Muscle layer of duodenum (tissue), 2 donors: ENCODE results near the gene PNMA6E.
A peak's percentile ranks its signal among the peaks of the same experiment; 100 is the strongest.

Experiments
- H3K27ac ChIP-seq: one replicate; pipeline ENCODE4 v1.7.0; 2013; ENCODE audit warnings: mild to moderate bottlenecking, low read length
- H3K27me3 ChIP-seq: one replicate; pipeline ENCODE4 v1.7.0; 2013; ENCODE audit warnings: low read depth, mild to moderate bottlenecking, control low read depth, low read length
- H3K36me3 ChIP-seq, 2 donors: one replicate each; pipeline ENCODE4 v1.7.0; 2013; ENCODE audit warnings: low read length in 2 of 2, control low read depth in 1 of 2, mild to moderate bottlenecking in 1 of 2; ENCODE audit not compliant: insufficient read depth in 2 of 2, control insufficient read depth in 1 of 2
- H3K4me1 ChIP-seq, 2 donors: one replicate each; pipeline ENCODE4 v1.7.0; 2013; ENCODE audit warnings: low read length in 2 of 2, mild to moderate bottlenecking in 2 of 2, control low read depth in 1 of 2, moderate library complexity in 1 of 2; ENCODE audit not compliant: insufficient read depth in 2 of 2, control insufficient read depth in 1 of 2
- H3K4me3 ChIP-seq, 2 donors: one replicate each; pipeline ENCODE4 v1.7.0; 2013; ENCODE audit warnings: low read length in 2 of 2, low read depth in 1 of 2, mild to moderate bottlenecking in 1 of 2
- H3K9me3 ChIP-seq, 2 donors: one replicate each; pipeline ENCODE4 v1.7.0; 2013; ENCODE audit warnings: low read length in 2 of 2, control low read depth in 1 of 2, mild to moderate bottlenecking in 1 of 2; ENCODE audit not compliant: control insufficient read depth in 1 of 2
- donor health status: healthy.

The PNMA6E gene

DNA sequence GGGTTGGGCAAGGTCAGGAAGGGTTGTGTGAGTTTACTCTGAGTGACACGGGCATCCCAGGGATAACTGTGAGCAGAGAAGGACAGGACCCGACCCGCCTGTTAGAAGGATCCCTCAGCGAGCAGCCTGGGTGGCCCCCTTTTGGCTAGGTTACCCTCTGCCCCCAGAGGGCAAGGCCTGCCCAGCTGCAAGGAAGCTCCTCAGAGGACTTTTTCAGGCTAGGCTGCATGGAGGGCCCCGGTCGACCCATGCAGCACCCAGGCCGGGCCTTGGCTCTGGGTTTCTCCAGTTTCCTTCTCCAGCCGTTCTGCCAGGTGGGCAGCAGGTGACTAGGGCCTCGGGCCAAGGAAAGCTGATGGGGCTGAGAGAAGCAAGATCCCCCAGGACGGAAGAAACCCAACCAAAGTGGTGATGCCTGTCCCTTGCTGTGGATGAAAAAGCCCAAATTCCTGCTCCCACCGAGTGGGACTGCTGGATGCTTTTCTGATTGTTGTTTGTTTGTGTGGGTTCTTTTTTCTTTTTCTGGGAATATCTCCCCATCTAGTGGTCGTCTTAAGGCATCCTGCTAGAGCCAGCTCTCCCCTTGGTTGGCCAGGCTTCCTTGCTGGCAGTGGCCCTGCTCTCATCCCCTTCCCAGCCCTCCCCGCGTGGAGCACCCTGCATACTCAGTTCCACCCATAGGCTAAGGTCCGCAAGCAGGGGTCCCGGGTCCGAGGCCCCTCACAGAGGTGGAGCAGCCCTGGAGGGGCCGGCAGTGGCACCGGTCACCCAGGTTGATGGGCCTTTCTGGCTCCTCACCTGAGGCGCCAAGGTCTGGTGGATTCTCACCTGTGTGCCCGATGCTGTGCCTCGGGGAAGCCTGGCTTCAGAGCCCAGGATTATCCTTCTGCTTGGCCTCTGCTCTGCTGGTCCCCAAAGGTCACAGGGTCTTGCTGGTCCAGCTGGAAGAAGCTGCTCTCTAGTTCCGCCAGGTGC is 11.9 kb upstream of the PNMA6E start:
- Histone ChIP-seq H3K27me3 (no peaks in the 10 kb centered on the region), H3K4me3 (peak overlapping the region in 1 of 2 donors; percentile 39), H3K36me3 (no peaks in the 10 kb centered on the region), H3K9me3 (no peaks in the 10 kb centered on the region), H3K27ac (no peak overlapping the region), H3K4me1 (peaks cover 0 to 7% of the 10 kb centered on the region in 2 donors)

DNA sequence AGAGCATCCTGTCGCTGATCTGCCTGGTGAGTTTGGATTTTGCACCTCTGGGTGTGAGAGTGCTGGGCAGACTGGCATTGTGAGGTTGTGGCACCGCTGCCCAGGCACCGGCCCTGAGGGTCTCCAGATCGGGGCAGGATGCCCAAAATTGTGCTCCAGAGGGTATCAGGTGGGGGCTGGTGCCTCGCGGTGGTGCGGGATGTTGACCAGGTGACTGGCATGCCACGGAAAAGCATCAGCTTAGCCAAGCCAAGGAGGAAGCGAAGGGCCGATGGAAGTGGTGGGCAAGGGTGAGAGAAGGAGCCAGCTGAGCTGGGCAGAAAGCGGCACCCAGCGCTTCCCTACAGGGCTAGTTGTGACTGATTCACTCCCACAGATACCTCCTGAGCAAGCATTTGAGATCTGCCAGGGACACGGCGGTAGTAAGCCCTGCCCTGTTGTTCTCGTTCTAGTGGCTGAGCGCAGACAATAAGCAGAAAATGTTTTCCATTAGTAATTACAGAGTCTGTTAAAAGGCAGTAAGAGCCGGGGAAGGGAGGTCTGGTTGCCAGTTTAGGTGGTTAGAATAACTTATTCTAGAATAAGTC is 10.9 kb upstream of the PNMA6E start:
- Histone ChIP-seq H3K4me1 (peaks cover 0 to 7% of the 10 kb centered on the region in 2 donors), H3K27ac (peak overlapping the region; percentile 39), H3K27me3 (no peaks in the 10 kb centered on the region), H3K9me3 (no peaks in the 10 kb centered on the region), H3K36me3 (no peaks in the 10 kb centered on the region), H3K4me3 (peak overlapping the region; percentile 39 to 61)

DNA sequence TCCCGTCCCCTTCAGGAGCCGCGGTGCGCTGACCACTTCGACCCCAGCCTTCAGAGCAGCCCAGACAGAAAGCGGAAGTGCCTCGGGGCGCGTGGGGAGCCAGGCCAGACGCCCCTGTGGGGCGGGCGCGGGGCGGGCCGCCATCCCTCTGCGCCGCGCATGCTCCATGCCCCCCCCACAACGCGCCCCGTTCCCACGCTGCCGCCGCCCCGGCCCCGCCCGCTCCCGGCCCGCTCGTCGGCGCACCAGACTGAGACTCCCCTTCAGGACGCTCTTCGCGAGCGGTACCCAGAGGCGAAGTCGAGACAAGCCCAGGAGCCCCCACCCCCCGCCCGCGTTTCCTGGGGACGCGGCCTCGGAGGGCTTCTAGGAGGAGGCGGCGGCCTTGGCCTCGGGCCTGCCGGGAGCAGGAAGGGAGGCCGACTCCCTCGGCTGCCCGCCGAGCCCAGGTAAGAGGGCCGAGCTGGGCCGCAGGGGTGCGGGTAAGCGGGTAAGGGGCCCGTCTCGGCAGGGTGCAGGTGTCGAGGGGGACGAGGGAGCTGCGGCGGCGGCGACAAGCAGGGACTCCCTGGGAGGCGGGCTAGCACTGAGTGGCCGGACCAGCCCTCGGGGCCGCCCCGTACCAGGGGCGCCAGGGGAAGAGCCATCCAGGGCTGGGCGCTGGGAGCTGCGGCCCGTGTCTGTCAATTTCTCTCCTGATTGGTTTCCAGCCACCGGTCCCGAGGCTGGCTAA is 10.3 kb upstream of the PNMA6E start, which contains the start of gene ZFP92:
TSS of gene ZFP92 (plus strand) at position 218 of the 733 bp plus-strand sequence. CDS start 6,851 bp downstream, outside the sequence.
- H3K4me1 ChIP-seq, result peaks cover 0 to 7% of the 10 kb centered on the region in 2 donors
- peak within 1 kb of the TSS; percentile 39 to 61 for H3K4me3 ChIP-seq
- H3K27ac ChIP-seq, result peak within 1 kb of the TSS; percentile 39
- H3K27me3 ChIP-seq, result no peaks in the 10 kb centered on the region
- H3K9me3 ChIP-seq, result no peaks in the 10 kb centered on the region
- H3K36me3 ChIP-seq, result no peaks in the 10 kb centered on the region

DNA sequence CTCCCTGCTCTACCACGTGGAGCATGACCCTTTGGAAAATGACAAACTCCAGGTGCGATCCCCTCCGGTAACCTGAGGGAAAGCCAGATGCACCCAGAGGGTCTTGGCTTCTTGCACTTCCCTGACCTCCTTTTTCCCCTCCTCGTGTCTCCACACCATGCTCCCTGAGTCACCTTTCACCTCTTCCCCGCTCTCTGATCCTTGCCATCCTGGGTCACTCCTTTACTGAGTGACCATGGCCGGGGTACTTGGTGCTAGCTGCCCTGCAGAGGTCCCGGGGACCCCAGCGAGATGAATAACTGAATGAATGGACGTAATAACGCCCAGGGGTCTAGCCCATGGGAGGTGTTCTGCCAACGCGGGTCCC is 9.7 kb upstream of the PNMA6E start:
- Histone ChIP-seq H3K4me3 (peak overlapping the region; percentile 11 to 61), H3K4me1 (peaks cover 0 to 7% of the 10 kb centered on the region in 2 donors), H3K27ac (no peak overlapping the region), H3K9me3 (no peaks in the 10 kb centered on the region), H3K36me3 (no peaks in the 10 kb centered on the region), H3K27me3 (no peaks in the 10 kb centered on the region)

DNA sequence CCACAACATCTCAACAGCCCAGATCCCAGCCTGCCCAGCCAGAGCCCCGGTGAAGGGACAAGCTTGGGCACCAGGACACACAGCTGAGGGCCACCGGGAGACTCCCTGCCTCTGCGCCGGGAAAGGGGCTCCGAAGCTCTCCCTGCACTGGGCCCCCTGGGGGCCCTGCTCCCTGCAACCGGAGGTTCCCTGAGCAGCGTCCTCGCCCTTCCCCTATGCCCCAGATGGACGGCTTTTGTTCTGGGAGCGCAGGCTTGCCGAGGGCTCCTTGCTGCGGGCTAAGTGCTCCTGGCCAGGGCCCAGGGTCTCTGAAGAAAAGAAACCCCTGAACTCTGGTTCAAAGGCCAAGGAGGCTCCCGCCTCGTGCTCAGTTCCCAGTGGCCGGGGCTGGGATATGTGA is 9.2 kb upstream of the PNMA6E start:
- Histone ChIP-seq H3K27me3 (no peaks in the 10 kb centered on the region), H3K4me1 (peaks cover 0 to 7% of the 10 kb centered on the region in 2 donors), H3K9me3 (no peaks in the 10 kb centered on the region), H3K36me3 (no peaks in the 10 kb centered on the region), H3K4me3 (no peak overlapping the region), H3K27ac (no peak overlapping the region)

DNA sequence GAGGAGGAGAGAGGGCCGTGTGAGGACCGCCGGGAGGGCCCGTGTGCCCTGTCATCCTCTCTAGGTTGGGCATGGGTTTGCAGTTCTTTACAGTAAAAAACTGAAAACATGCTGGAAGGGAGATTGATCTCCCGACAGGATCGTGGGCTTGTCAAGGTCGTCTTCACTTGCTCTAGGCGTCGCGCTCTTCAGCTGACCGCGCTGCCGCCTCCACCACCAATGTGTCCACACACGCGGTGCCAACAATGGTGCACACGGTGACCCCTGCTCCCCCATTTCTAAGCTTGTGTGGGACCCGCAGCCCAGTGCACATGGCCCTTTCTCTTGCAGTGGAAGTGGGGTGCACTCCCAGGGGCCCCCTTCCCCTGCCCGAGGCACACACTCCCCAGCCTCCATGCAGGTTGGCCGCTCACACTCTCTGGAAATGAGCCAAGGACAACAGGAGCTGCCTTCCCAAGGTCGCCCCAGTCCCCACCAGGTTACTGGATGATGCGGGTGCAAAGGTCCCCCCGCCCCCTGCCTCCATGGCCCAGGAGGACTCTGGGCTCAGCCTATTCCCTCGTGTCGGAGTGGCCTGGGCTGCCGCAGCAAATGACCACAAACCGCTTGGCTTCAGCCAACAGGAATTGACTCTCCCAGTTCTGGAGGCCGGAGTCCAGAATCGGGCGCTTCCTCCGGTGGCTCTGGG is 8.4 kb upstream of the PNMA6E start:
- Histone ChIP-seq H3K4me1 (peaks cover 0 to 7% of the 10 kb centered on the region in 2 donors), H3K4me3 (no peak overlapping the region), H3K9me3 (no peaks in the 10 kb centered on the region), H3K36me3 (no peaks in the 10 kb centered on the region), H3K27me3 (no peaks in the 10 kb centered on the region), H3K27ac (no peak overlapping the region)

DNA sequence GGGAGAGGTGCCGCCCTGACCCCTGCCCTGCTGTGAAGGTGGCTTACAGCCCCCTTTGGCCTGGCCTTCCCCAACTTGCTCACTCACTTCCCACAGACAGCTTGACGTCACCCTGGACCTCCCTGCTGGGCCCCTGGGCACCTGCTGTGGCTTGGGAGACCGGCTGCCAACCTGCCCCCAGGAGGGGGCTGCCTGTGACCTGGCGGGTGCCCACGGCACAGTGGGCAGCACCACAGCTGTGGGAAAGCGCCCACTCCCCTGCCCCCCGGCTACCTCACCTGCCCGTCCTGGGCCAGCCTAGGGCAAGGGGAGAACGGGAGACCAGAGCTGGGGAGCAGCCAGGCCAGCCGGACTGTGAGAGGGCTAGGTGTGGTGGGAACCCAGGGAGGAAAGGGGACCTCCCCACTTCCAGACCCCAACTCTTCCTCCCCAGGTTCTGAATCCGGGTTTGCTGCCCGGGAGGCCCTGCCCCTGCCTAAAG is 7.8 kb upstream of the PNMA6E start:
- no peaks in the 10 kb centered on the region for H3K36me3 ChIP-seq
- no peaks in the 10 kb centered on the region for H3K27me3 ChIP-seq
- H3K4me1 ChIP-seq, result peaks cover 0 to 7% of the 10 kb centered on the region in 2 donors
- H3K9me3 ChIP-seq, result no peaks in the 10 kb centered on the region
- H3K4me3 ChIP-seq, result no peak overlapping the region
- no peak overlapping the region for H3K27ac ChIP-seq

DNA sequence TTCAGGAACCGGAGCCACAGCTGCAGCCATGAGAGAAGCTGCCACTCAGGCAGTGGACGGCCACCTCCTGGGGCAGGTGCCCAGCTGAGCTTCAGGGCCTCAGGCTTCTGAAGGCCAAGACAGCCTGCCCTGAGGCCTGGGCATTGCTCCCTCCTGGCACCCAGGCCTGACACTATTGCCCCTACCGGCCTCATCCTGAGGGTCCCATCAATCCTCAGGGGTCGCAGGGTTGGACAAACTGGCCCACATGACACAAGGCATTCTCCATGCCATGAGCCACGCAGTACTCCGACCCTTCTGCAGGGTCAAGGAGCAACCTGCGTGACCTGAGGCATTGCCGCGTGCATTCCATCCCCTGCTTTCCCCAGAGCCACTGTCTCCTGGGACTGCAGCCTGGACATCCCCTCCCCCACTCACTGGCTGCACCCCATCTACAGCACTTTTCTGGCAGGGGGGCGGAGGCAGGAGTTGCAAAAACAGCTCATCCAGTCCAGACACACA is 7.1 kb upstream of the PNMA6E start:
- H3K27me3 ChIP-seq, result no peaks in the 10 kb centered on the region
- H3K36me3 ChIP-seq, result no peaks in the 10 kb centered on the region
- no peak overlapping the region for H3K4me3 ChIP-seq
- peaks cover 0 to 7% of the 10 kb centered on the region in 2 donors for H3K4me1 ChIP-seq
- H3K9me3 ChIP-seq, result no peaks in the 10 kb centered on the region
- no peak overlapping the region for H3K27ac ChIP-seq

DNA sequence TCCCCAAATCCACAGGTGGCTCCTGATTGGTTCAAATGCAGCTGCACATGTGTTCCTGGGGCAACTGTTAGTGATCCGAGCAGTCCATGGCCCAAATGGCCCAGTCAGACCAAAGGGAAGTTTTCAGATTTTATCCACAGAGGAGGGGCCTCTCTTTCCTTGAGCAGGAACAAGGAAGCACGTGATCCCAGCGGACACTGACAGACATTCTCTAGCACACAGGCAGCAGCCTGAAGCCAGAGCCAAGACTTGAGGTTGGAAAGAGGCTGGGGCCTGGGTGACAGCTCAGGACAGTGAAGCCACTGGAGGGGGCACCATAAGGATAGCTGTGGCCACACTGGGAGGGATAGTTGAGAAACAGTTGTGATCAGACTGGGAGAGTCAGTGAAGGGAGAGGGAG is 6.6 kb upstream of the PNMA6E start:
- H3K27ac ChIP-seq, result no peak overlapping the region
- no peaks in the 10 kb centered on the region for H3K9me3 ChIP-seq
- H3K4me3 ChIP-seq, result no peak overlapping the region
- peaks cover 0 to 7% of the 10 kb centered on the region in 2 donors for H3K4me1 ChIP-seq
- H3K36me3 ChIP-seq, result no peaks in the 10 kb centered on the region
- no peaks in the 10 kb centered on the region for H3K27me3 ChIP-seq

DNA sequence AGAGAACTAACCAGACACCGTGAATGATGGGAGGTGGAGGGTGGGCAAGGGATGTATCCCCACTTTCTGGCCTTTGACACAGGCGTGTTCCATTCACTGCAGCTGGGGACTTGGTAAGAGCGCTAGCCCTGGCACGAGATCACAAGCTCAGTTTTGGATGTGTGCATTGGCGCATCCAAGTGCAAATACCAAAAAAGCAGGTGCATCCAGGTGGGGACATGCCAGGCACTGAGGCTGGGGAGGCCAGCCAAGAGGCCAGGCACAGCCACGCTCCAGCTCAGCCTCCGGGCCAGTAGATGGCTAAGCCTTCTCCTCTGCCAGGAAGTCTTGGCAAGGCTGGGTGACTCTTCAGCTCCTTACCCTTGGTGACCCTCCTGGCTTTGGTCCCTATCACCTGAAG is 5.8 kb upstream of the PNMA6E start:
- no peak overlapping the region for H3K27ac ChIP-seq
- H3K27me3 ChIP-seq, result no peaks in the 10 kb centered on the region
- no peaks in the 10 kb centered on the region for H3K36me3 ChIP-seq
- H3K9me3 ChIP-seq, result no peaks in the 10 kb centered on the region
- peaks cover 0 to 2% of the 10 kb centered on the region in 2 donors for H3K4me1 ChIP-seq
- H3K4me3 ChIP-seq, result no peak overlapping the region
